GM23338 (cell line): ENCODE data around the gene JMY. TPM values are rescaled to one million over a fixed set of nuclear protein-coding genes. Genes with fewer than 3 reads are reported as not detected.

ENCODE experiments used
- ATAC-seq: fragments of 200-7000 bp; cut with Tn5 transposase; 3 replicates; pipeline ENCODE4 v1.9.1; 2020
- DNase-seq: peaks from one replicate; pipeline ENCODE4 v3.0.0-alpha.2; 2015; ENCODE audit warnings: low spot score
- H2AFZ ChIP-seq: fragments of 200-600 bp; sonication (generic); 2 replicates; pipeline ENCODE4 v1.8.0; 2016; ENCODE audit warnings: antibody characterized with exemption, mild to moderate bottlenecking, moderate library complexity
- H3F3A ChIP-seq: fragments of 200-600 bp; sonication (generic); replicated peaks from 2 replicates; pipeline ENCODE4 v1.8.0; 2017; ENCODE audit warnings: antibody characterized with exemption, mixed run types, low read depth
- H3K27ac ChIP-seq: fragments of 200-600 bp; sonication (generic); 2 replicates; pipeline ENCODE4 v1.6.1; 2016; ENCODE audit warnings: low read depth
- H3K27me3 ChIP-seq: fragments of 200-600 bp; sonication (generic); 2 replicates; pipeline ENCODE4 v1.8.0; 2016; ENCODE audit warnings: mild to moderate bottlenecking, mixed run types, moderate library complexity; ENCODE audit not compliant: insufficient read depth
- H3K36me3 ChIP-seq: fragments of 200-600 bp; sonication (generic); 2 replicates; pipeline ENCODE4 v1.8.0; 2016; ENCODE audit warnings: mild to moderate bottlenecking; ENCODE audit not compliant: insufficient read depth
- H3K4me1 ChIP-seq: fragments of 200-600 bp; sonication (generic); 2 replicates; pipeline ENCODE4 v1.8.0; 2016; ENCODE audit warnings: mild to moderate bottlenecking, moderate library complexity; ENCODE audit not compliant: insufficient read depth
- H3K4me2 ChIP-seq: fragments of 200-600 bp; sonication (generic); 2 replicates; pipeline ENCODE4 v1.7.1; 2017; ENCODE audit warnings: mixed run types
- H3K4me3 ChIP-seq: fragments of 200-600 bp; sonication (generic); 2 replicates; pipeline ENCODE4 v1.6.1; 2016; ENCODE audit warnings: mixed run types
- H3K79me2 ChIP-seq: fragments of 200-600 bp; sonication (generic); replicated peaks from 2 replicates; pipeline ENCODE4 v1.8.0; 2017; ENCODE audit warnings: mild to moderate bottlenecking; ENCODE audit not compliant: insufficient read depth
- H3K9me2 ChIP-seq: fragments of 200-600 bp; sonication (generic); 2 replicates; pipeline ENCODE4 v1.8.0; 2017; ENCODE audit not compliant: insufficient read depth
- H4K20me1 ChIP-seq: fragments of 200-600 bp; sonication (generic); replicated peaks from 2 replicates; pipeline ENCODE4 v1.8.0; 2017; ENCODE audit warnings: mild to moderate bottlenecking; ENCODE audit not compliant: insufficient read depth
- H3K27ac Mint-ChIP-seq: 2 replicates; pipeline ENCODE4 v1.8.0; 2020; ENCODE audit warnings: inconsistent platforms, mild to moderate bottlenecking, moderate library complexity, mixed read lengths
- H3K27me3 Mint-ChIP-seq: 3 replicates; pipeline ENCODE4 v1.8.0; 2022; ENCODE audit warnings: low read depth, mild to moderate bottlenecking, moderate library complexity, mixed read lengths, inconsistent platforms; ENCODE audit not compliant: insufficient read depth, poor library complexity
- H3K36me3 Mint-ChIP-seq: 3 replicates; pipeline ENCODE4 v1.8.0; 2021; ENCODE audit warnings: low read depth, mild to moderate bottlenecking, inconsistent platforms, moderate library complexity, mixed read lengths
- H3K4me1 Mint-ChIP-seq: 3 replicates; pipeline ENCODE4 v1.8.0; 2020; ENCODE audit warnings: mild to moderate bottlenecking, inconsistent platforms, mixed read lengths
- H3K4me3 Mint-ChIP-seq: 3 replicates; pipeline ENCODE4 v1.8.0; 2021; ENCODE audit warnings: moderate library complexity, mild to moderate bottlenecking, inconsistent platforms, mixed read lengths
- H3K9me3 Mint-ChIP-seq: 3 replicates; pipeline ENCODE4 v1.8.0; 2020; ENCODE audit warnings: moderate library complexity, mild to moderate bottlenecking, inconsistent platforms, mixed read lengths
- JUNB ChIP-seq: IDR thresholded peaks from one replicate; pipeline ENCODE4 v1.6.1; 2016; ENCODE audit warnings: antibody characterized with exemption; ENCODE audit not compliant: unreplicated experiment
- POLR2AphosphoS5 ChIP-seq: IDR thresholded peaks from 2 replicates; pipeline ENCODE4 v1.6.1; 2016; ENCODE audit warnings: antibody characterized with exemption, low read depth
- REST ChIP-seq: IDR thresholded peaks from one replicate; pipeline ENCODE4 v1.6.1; 2018; ENCODE audit warnings: antibody characterized with exemption; ENCODE audit not compliant: unreplicated experiment
- STAT1 ChIP-seq: IDR thresholded peaks from one replicate; pipeline ENCODE4 v1.6.1; 2016; ENCODE audit warnings: antibody characterized with exemption; ENCODE audit not compliant: unreplicated experiment
- ZNF462 ChIP-seq: fragments of 250-450 bp; sonication (Bioruptor Pico); IDR thresholded peaks from 2 replicates; pipeline ENCODE4 v1.5.0; 2020; ENCODE audit warnings: mild to moderate bottlenecking, moderate library complexity
- polyA plus RNA-seq: library from polyadenylated mRNA; unstranded; fragments of >200 nt; fragmentation: Nextera tagmentation; extraction: Ambion mirVana; gene quantifications from 2 replicates; pipeline ENCODE4 v1.2.1, GENCODE V29; 2016
- total RNA-seq: library from RNA; depleted of rRNA; stranded (reverse); fragments of >200 nt; shearing (Covaris generic); gene quantifications from 2 replicates; pipeline ENCODE4 v1.2.3, GENCODE V29; 2014

JMY gene
- total and polyA plus RNA-seq, 2 experiments from 2014 or later: 6.2 to 18.4 TPM

- no peaks in the 10 kb centered on the region for H3F3A ChIP-seq
- Mint-ChIP-seq H3K27me3 (peaks cover 1% of the 10 kb centered on the region), H3K4me3 (no peak overlapping the region), H3K36me3 (peaks cover 4% of the 10 kb centered on the region; the same call in 2 of the 3 replicates), H3K4me1 (no peaks in the 10 kb centered on the region), H3K27ac (no peak overlapping the region), H3K9me3 (peaks cover 4% of the 10 kb centered on the region; the same call in 2 of the 3 replicates)
- no peak for TF ChIP-seq ZNF462 (CRISPR knock-in tag)
- TF ChIP-seq STAT1: no peak
- no peak for TF ChIP-seq REST
- TF ChIP-seq POLR2AphosphoS5: no peak
- TF ChIP-seq JUNB: no peak
- H3K4me2 ChIP-seq: no peak overlapping the region
- no peaks in the 10 kb centered on the region for H3K9me2 ChIP-seq
- no peak overlapping the region for H3K4me3 ChIP-seq
- no peaks in the 10 kb centered on the region for H3K27me3 ChIP-seq
- no peaks in the 10 kb centered on the region for H3K36me3 ChIP-seq
- H3K27ac ChIP-seq: no peak overlapping the region
- DNase-seq (no peak), ATAC-seq (no peak)
- 0 out of 2 replicates have a peak, but pooled peaks cover 2% of the 10 kb centered on the region for H3K4me1 ChIP-seq
- H3K79me2 ChIP-seq: no peaks in the 10 kb centered on the region
- no peaks in the 10 kb centered on the region for H4K20me1 ChIP-seq
- no peak overlapping the region for H2AFZ ChIP-seq
These were observed 11.5 kb upstream of the JMY start for GRCh38 chr5:79224286-79224984.
